Measurements from ENCODE around the gene PPP2R3B. TPM values are rescaled to one million over a fixed set of nuclear protein-coding genes. Genes with fewer than 3 reads are reported as not detected.

Gene PPP2R3B
- total RNA-seq, 2 donors from 2014 or later, result 20.6 to 73.2 TPM

DNA sequence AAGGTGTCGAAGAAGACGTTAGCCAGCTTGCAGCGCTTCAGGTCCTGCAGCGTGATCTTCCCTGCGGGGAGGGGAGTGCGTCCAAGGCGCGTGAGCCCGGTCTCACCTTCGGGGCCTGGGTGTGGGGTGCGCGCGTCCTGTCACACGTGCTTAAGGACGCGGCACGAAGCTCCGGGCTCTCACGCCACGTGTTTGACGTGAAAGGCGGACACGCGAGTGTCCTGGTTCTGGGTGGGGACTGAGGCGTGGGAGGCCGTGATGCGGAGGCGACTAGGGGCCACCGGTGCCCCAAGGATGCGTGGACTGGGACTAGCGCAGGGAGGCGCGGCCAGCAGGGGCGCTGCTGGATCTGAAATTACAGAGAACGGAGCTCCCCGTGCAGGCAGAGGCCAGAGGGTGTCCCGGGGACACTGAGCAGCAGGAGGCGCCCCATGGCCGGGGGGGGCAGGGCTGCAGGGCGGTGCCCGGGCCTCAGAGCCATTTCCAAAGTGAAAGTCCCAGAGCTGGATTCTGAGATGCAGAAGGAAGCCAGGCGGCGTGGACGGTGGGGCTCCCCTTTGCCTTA lies 47.8 kb downstream of the PPP2R3B start:
- TF ChIP-seq, protein P1, sequence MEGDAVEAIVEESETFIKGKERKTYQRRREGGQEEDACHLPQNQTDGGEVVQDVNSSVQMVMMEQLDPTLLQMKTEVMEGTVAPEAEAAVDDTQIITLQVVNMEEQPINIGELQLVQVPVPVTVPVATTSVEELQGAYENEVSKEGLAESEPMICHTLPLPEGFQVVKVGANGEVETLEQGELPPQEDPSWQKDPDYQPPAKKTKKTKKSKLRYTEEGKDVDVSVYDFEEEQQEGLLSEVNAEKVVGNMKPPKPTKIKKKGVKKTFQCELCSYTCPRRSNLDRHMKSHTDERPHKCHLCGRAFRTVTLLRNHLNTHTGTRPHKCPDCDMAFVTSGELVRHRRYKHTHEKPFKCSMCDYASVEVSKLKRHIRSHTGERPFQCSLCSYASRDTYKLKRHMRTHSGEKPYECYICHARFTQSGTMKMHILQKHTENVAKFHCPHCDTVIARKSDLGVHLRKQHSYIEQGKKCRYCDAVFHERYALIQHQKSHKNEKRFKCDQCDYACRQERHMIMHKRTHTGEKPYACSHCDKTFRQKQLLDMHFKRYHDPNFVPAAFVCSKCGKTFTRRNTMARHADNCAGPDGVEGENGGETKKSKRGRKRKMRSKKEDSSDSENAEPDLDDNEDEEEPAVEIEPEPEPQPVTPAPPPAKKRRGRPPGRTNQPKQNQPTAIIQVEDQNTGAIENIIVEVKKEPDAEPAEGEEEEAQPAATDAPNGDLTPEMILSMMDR (IDR thresholded peaks at IDR 0.05), result no peak
- TF ChIP-seq POLR2A (IDR thresholded peaks at IDR 0.05) (no peak), POLR2AphosphoS5 (IDR thresholded peaks at IDR 0.05) (no peak)
- intact Hi-C loops (cut with DNase I), result no loop called here

DNA sequence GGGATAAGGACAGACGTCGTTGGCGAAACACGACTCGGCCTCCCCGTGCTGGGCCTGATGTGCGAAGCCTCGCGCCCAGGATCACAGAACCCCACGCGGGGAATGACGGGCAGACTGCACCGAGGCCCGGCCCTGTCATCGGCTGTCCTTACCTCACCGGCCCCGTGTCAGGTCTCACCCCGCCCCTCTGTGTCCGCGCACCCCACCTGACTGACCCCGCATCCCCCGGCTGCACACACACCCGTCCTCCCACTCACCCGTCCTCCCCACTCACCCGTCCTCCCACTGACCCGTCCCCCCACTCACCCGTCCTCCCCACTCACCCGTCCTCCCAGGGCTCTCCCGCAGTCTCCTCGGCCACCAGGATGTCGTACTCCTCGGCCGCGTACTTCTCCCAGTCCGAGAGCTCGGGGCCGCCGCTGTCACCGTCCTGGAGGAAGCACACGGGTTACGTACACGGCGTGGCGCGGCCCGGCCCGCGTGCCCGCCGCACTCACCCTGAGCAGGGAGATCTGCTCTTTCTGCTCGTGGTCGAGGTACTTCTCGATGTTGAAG lies 48.3 kb downstream of the PPP2R3B start:
- no peak overlapping the region for H3K27ac ChIP-seq
- H3K4me3 ChIP-seq, result no peak overlapping the region
- intact Hi-C loops (cut with DNase I), result no loop called here
- no peaks in the 10 kb centered on the region for H3K27me3 ChIP-seq (replicated peaks; ENCODE audit: insufficient read depth)
- DNase-seq (ENCODE audit: low spot score), result no peak
- no peaks in the 10 kb centered on the region for H3K9me3 ChIP-seq
- no peaks in the 10 kb centered on the region for H3K36me3 ChIP-seq
- WGBS, result 91% methylated on average over 52 of the region's 53 CpGs
- no peaks in the 10 kb centered on the region for H3K4me1 ChIP-seq (replicated peaks)
- no peak for TF ChIP-seq POLR2A (IDR thresholded peaks at IDR 0.05)
- TF ChIP-seq, protein P1 (IDR thresholded peaks at IDR 0.05), result no peak
- no peak for TF ChIP-seq POLR2AphosphoS5 (IDR thresholded peaks at IDR 0.05)

More for the DNA sequence above, 47.8 kb downstream of the PPP2R3B start:
- WGBS, result 95% methylated on average over 44 of the region's 44 CpGs
- Histone ChIP-seq H3K36me3 (no peaks in the 10 kb centered on the region), H3K27me3 (replicated peaks; ENCODE audit: insufficient read depth) (no peaks in the 10 kb centered on the region), H3K4me1 (replicated peaks) (no peaks in the 10 kb centered on the region), H3K4me3 (no peak overlapping the region), H3K27ac (no peak overlapping the region), H3K9me3 (no peaks in the 10 kb centered on the region)
- DNase-seq (ENCODE audit: low spot score), result no peak

DNA sequence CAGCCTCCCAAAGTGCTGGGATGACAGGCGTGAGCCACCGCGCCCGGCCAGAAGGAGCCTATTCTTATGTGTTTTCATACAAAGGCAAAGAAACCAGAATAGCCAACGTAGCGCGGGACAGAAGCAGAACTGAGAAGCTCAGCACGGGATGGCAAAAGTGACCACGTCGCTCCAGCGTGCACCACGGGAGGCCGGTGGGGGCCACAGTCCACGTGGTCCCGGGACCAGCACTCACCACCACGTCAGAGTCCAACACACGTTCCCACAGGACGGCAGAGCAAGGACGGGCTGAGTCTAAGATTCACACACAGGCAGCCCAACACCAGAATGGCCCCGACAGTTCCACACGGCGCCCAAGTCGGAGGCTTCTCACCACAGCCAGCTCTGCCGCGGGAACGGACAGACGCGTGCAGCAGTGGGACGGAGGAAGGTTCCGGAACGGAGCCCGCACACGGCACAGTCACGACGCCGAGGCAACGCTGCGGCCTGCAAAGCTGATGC lies 49.3 kb downstream of the PPP2R3B start:
- Histone ChIP-seq H3K4me1 (replicated peaks) (no peaks in the 10 kb centered on the region), H3K4me3 (no peak overlapping the region), H3K27ac (no peak overlapping the region), H3K27me3 (replicated peaks; ENCODE audit: insufficient read depth) (no peaks in the 10 kb centered on the region), H3K9me3 (no peaks in the 10 kb centered on the region), H3K36me3 (no peaks in the 10 kb centered on the region)
- intact Hi-C loops (cut with DNase I), result no loop called here
- WGBS, result 84% methylated on average over 35 of the region's 38 CpGs
- no peak for TF ChIP-seq POLR2AphosphoS5 (IDR thresholded peaks at IDR 0.05)
- TF ChIP-seq, protein P1 (IDR thresholded peaks at IDR 0.05), result no peak
- TF ChIP-seq POLR2A (IDR thresholded peaks at IDR 0.05), result no peak
- no peak for DNase-seq (ENCODE audit: low spot score)

DNA sequence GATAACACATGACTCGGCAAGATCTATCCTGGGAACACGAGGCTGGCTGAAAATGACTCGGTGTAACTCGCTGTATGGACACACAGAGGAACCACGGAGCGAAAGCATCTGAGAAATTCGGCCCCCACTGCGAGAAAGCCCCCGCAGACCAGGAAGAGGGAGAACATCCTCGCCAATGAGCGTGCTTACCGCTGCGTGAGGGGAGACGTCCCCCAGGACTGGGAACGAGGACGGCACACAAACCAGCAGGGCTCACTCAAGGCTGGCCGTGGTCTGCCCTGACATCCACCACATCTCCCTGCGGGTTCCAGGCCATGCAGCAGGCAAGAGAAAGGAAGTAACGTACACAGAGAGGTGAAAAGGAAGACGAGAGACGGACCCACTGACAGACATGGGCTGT lies 50.5 kb downstream of the PPP2R3B start:
- H3K27me3 ChIP-seq (replicated peaks; ENCODE audit: insufficient read depth), result no peaks in the 10 kb centered on the region
- H3K36me3 ChIP-seq, result no peaks in the 10 kb centered on the region
- no peak for DNase-seq (ENCODE audit: low spot score)
- 90% methylated on average over 21 of the region's 21 CpGs for WGBS
- H3K27ac ChIP-seq, result no peak overlapping the region
- intact Hi-C loops (cut with DNase I), result no loop called here
- no peaks in the 10 kb centered on the region for H3K4me1 ChIP-seq (replicated peaks)
- TF ChIP-seq POLR2A (IDR thresholded peaks at IDR 0.05) (no peak), POLR2AphosphoS5 (IDR thresholded peaks at IDR 0.05) (no peak)
- TF ChIP-seq, protein P1 (IDR thresholded peaks at IDR 0.05), result no peak
- no peaks in the 10 kb centered on the region for H3K9me3 ChIP-seq
- H3K4me3 ChIP-seq, result no peak overlapping the region

DNA sequence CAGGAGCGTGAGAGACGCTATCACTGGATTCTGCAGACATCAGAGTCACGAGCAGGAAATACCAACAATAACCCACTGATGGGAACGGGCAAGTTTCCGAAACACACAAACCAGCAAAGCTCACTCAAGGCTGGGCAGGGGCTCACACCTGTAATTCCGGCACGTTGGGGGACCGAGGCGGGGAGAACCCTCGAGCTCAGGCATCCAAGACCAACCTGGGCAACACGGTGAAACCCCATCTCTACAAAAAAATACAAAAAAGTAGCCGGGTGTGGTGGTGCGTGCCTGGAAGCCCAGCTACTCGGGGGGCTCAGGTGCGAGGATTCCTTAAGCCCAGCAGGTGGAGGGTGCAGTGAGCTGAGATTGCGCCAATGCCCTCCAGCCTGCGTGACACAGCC lies 51.0 kb downstream of the PPP2R3B start:
- intact Hi-C loops (cut with DNase I), result no loop called here
- Histone ChIP-seq H3K36me3 (no peaks in the 10 kb centered on the region), H3K4me1 (replicated peaks) (no peaks in the 10 kb centered on the region), H3K9me3 (no peaks in the 10 kb centered on the region), H3K4me3 (no peak overlapping the region), H3K27ac (no peak overlapping the region), H3K27me3 (replicated peaks; ENCODE audit: insufficient read depth) (no peaks in the 10 kb centered on the region)
- no peak for DNase-seq (ENCODE audit: low spot score)
- TF ChIP-seq POLR2A (IDR thresholded peaks at IDR 0.05) (no peak), POLR2AphosphoS5 (IDR thresholded peaks at IDR 0.05) (no peak)
- TF ChIP-seq, protein P1 (IDR thresholded peaks at IDR 0.05), result no peak
- WGBS, result 96% methylated on average over 17 of the region's 17 CpGs
